DMS79 (cell line): ENCODE results near the gene ANKRD18A.

Experiments used
- DNase-seq: peaks from one replicate; lab custom pipeline; 2025; lab: John Stamatoyannopoulos, UW

ANKRD18A gene

GRCh38 chr9:38529317-38529716 lies 91.1 kb downstream of the ANKRD18A start:
- no peak for DNase-seq

GRCh38 chr9:38527503-38527902 lies 92.9 kb downstream of the ANKRD18A start:
- no peak for DNase-seq

- no peak for DNase-seq
These were observed 93.8 kb downstream of the ANKRD18A start for GRCh38 chr9:38526591-38526990.

- DNase-seq = no peak
These were observed 97.3 kb downstream of the ANKRD18A start for GRCh38 chr9:38523121-38523520.

- DNase-seq = no peak
These were observed 98.6 kb downstream of the ANKRD18A start for GRCh38 chr9:38521762-38522161.
